Ectodermal cell (in vitro differentiated cells): ENCODE data around the gene LRRC17.
"Not testable (repeated sequence)": the region's sequence is repeated elsewhere in the genome, so short reads cannot be mapped to it uniquely, and the experiment has no call there.

ENCODE experiments used
- H3K27ac ChIP-seq: 2 replicates; pipeline ENCODE4 v1.7.0; 2013; ENCODE audit warnings: mild to moderate bottlenecking, low read depth, low read length; ENCODE audit not compliant: insufficient read depth, poor library complexity, severe bottlenecking
- H3K27me3 ChIP-seq: 2 replicates; pipeline ENCODE4 v1.7.0; 2013; ENCODE audit warnings: mild to moderate bottlenecking, low read length; ENCODE audit not compliant: insufficient read depth, control insufficient read depth, poor library complexity, severe bottlenecking
- H3K36me3 ChIP-seq: one replicate; pipeline ENCODE4 v1.7.0; 2013; ENCODE audit warnings: low read length; ENCODE audit not compliant: control insufficient read depth, insufficient read depth
- H3K4me1 ChIP-seq: one replicate; pipeline ENCODE4 v1.7.0; 2013; ENCODE audit warnings: low read length; ENCODE audit not compliant: control insufficient read depth, insufficient read depth
- H3K4me3 ChIP-seq: 2 replicates; pipeline ENCODE4 v1.7.0; 2013; ENCODE audit warnings: low read depth, low read length, control low read depth; ENCODE audit not compliant: insufficient read depth
- H3K9me3 ChIP-seq: 2 replicates; pipeline ENCODE4 v1.7.0; 2013; ENCODE audit warnings: mild to moderate bottlenecking, low read length, moderate library complexity; ENCODE audit not compliant: control insufficient read depth
- WGBS, 2 experiments: methylation state at CpG; one replicate each; pipeline ENCODE4 v1.1.7; 2013; ENCODE audit warnings: missing lambda C conversion rate in 2 of 2; 5-methylcytosine and 5-hydroxymethylcytosine counted together

LRRC17 gene

DNA sequence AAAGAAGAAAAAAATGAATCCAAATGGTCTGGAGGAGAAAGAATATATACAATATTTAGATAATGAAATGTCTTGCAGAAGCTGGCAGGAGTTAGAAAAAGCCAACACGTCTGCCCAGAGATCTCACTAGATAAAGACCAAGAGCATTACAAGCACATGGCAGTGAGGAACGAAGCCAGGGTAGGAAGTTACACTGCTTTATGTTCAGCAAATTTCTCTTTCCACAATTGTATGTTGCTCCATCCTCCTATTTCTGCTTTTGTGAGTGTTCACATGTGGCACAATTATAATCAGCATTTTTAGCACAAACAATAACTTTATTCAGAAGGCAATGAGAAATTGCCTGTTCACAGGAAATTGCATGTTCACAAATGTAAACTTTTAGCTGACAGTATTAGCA lies 53.7 kb downstream of the LRRC17 start:
- Histone ChIP-seq H3K4me3 (no peak overlapping the region), H3K27me3 (no peaks in the 10 kb centered on the region), H3K4me1 (no peaks in the 10 kb centered on the region), H3K9me3 (no peaks in the 10 kb centered on the region), H3K27ac (no peak overlapping the region), H3K36me3 (no peaks in the 10 kb centered on the region)
- 90 to 96% methylated on average over 2 of the region's 2 CpGs for WGBS, 2 experiments

DNA sequence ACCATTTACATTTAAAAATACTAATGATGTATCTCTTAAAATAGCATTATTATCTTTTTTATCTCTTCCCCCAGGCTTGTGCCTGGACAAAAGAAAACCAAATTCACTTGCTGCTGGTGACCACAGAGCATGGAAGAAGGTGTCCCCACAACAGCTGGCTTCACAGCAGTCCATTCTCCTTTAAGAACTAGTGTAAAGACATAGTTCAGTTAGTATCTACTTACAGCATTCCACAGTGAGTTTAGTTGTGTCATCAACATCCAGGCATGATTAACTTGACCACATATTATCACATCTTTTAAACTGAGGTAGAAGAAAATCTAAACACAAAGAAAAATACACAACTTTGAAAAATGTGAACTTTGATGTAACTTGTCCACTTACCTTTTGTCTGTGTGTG lies 55.0 kb downstream of the LRRC17 start:
- no peak overlapping the region for H3K27ac ChIP-seq

DNA sequence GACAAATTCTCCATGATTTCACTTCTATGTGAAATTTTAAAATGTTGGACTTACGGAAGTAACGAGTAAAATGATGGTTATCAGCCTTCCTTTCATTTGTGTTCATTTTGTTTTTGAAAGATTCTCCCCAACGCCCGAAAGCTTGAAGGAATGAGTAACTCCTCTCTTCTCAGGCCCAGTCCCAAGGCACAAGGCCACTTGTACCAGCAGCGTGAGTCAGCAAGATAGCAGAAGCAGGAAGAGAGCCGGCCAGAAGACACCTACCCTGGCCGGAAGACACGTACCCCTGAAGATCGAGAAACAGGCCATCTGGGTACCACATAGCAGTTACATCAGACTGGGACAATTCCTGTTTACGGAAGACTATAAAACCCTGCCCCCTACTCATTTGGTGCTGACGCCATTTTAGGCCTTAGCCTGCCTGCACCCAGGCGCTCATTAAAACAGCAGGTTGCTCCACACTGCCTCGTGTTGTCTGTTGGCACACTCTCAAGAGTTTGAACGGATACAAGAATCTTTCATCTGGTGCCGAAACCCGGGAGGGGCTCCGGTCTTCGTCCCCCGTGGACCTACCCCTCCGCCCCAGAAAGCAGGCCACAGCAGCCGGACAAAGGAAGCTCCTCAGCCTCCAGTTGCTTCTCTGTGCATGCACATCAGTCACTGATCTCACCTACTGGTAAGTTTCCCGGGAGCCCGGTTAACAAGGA lies 60.4 kb downstream of the LRRC17 start:
- Histone ChIP-seq H3K27me3 (no peaks in the 10 kb centered on the region), H3K4me3 (no peak overlapping the region), H3K27ac (no peak overlapping the region), H3K36me3 (no peaks in the 10 kb centered on the region), H3K4me1 (no peaks in the 10 kb centered on the region), H3K9me3 (no peaks in the 10 kb centered on the region)
- WGBS, 2 experiments = 95 to 97% methylated on average over 23 of the region's 23 CpGs

More for the DNA sequence above, 55.0 kb downstream of the LRRC17 start:
- H3K27me3 ChIP-seq = no peaks in the 10 kb centered on the region
- H3K4me1 ChIP-seq = no peaks in the 10 kb centered on the region
- no peak overlapping the region for H3K4me3 ChIP-seq
- no peaks in the 10 kb centered on the region for H3K36me3 ChIP-seq
- no peaks in the 10 kb centered on the region for H3K9me3 ChIP-seq

DNA sequence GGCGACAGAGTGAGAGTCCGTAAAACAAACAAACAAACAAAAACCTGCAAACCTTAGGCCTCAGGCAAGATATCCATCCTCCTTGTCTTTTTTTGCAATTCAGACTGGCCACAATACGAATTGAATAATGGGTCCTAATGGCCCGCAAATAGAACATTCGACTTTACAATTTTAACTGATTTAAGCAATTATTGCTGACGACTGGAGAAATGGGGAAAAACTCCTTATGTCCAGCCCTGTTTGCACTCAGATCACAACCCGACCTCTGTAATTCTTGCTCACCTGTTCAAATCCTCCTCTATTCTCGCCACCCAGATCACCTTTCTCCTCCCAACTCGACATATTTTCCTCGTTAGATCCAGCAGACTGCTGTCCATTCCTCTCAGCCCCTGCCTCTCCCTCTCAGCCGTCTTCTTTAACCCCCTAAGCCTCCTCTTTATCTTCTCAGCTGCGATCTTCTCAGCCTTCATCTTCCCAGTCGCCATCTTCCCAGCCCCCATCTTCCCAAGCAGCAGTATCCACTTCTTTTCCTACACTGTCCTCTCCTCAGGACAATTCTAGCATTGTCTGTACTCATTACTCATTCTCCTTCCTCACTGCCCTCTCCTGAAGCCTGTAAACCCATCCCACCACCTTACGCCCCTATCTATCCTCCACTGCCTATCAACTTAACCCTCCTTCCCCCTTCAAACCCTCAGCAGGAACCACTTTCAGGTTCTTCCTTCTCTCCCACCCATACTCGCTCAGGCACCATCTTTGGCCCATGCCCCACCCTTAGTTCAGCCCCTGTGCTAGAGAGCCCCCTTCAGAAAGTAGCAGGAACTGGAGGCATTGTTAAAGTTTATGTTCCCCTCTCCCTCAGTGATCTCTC lies 61.8 kb downstream of the LRRC17 start:
- Histone ChIP-seq H3K36me3 (no peaks in the 10 kb centered on the region), H3K9me3 (no peaks in the 10 kb centered on the region), H3K27me3 (no peaks in the 10 kb centered on the region), H3K4me1 (no peaks in the 10 kb centered on the region), H3K4me3 (no peak overlapping the region), H3K27ac (no peak overlapping the region)
- 92 to 94% methylated on average over 15 of the region's 15 CpGs for WGBS, 2 experiments

DNA sequence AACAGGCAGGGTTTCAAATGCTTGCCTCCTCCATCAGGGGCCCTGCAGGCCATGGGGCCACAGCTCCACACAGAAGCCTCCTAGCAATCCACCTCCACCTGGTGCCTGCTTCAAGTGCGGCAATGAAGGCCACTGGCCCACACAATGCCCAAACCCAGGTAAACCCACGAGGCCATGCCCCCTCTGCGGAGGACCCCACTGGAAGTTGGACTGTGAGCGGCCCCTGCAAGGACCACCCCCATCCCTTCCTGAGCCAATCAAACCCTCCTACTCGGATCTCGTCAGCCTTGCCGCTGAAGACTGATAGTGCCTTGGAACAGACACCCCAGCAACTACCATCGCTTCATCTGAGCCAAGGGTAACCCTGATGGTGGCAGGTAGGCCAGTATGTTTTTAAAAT lies 63.1 kb downstream of the LRRC17 start:
- WGBS, 2 experiments = 90% methylated on average over 8 of the region's 8 CpGs
- Histone ChIP-seq H3K27me3 (no peaks in the 10 kb centered on the region), H3K27ac (no peak overlapping the region)

DNA sequence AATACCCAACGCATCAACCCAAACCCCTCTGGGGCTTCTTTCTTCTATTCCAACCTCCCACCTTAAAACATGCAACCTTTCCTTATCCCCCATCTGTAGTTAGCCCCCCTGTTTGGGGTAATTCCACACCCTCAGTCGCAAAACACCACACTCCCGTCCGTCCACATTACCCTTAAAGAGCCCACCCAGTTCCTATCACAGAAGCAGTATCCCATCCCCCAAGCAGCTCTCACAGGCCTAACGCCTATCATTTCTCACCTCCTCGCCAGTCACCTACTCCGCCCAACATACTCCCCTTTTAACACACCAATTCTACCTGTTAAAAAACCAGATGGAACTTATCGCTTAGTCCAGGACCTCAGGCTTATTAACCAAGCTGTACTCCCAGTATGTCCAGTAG lies 63.7 kb downstream of the LRRC17 start:
- H3K27me3 ChIP-seq = no peaks in the 10 kb centered on the region
- H3K4me1 ChIP-seq = no peaks in the 10 kb centered on the region
- no peaks in the 10 kb centered on the region for H3K9me3 ChIP-seq
- H3K4me3 ChIP-seq = no peak overlapping the region
- no peaks in the 10 kb centered on the region for H3K36me3 ChIP-seq
- no peak overlapping the region for H3K27ac ChIP-seq
- WGBS, 2 experiments = 87% methylated on average over 8 of the region's 8 CpGs

More for the DNA sequence above, 63.1 kb downstream of the LRRC17 start:
- no peaks in the 10 kb centered on the region for H3K4me1 ChIP-seq
- no peak overlapping the region for H3K4me3 ChIP-seq
- H3K36me3 ChIP-seq = no peaks in the 10 kb centered on the region
- H3K9me3 ChIP-seq = no peaks in the 10 kb centered on the region

DNA sequence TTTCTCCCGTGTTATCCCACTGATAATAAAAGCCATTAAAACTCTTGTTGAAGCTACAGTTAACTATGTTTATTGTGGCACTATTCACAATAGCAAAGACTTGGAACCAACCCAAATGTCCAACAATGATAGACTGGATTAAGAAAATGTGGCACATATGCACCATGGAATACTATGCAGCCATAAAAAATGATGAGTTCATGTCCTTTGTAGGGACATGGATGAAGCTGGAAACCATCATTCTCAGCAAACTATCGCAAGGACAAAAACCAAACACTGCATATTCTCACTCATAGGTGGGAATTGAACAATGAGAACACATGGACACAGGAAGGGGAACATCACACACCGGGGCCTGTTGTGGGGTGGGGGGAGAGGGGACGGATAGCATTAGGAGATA lies 64.8 kb downstream of the LRRC17 start:
- not testable (repeated sequence) for H3K27ac ChIP-seq, H3K4me1 ChIP-seq, H3K4me3 ChIP-seq, H3K36me3 ChIP-seq, H3K27me3 ChIP-seq, H3K9me3 ChIP-seq
- 71 to 77% methylated on average over 2 to 3 of the region's 4 CpGs for WGBS, 2 experiments

DNA sequence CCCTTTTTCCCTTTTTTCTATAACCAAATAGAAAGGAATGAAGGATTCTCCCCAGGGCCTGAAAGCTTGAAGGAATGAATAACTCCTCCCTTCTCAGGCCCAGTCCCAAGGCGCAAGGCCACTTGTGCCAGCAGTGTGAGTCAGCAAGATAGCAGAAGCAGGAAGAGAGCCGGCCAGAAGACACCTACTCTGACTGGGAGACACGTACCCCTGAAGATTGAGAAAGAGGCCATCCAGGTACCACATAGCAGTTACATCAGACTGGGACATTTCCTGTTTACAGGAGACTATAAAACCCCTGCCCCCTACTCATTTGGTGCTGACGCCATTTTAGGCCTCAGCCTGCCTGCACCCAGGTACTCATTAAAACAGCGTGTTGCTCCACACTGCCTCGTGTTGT lies 65.5 kb downstream of the LRRC17 start:
- Histone ChIP-seq H3K9me3 (no peaks in the 10 kb centered on the region), H3K36me3 (no peaks in the 10 kb centered on the region), H3K4me1 (no peaks in the 10 kb centered on the region), H3K27ac (no peak overlapping the region), H3K27me3 (no peaks in the 10 kb centered on the region), H3K4me3 (no peak overlapping the region)
- 87 to 95% methylated on average over 6 of the region's 6 CpGs for WGBS, 2 experiments

DNA sequence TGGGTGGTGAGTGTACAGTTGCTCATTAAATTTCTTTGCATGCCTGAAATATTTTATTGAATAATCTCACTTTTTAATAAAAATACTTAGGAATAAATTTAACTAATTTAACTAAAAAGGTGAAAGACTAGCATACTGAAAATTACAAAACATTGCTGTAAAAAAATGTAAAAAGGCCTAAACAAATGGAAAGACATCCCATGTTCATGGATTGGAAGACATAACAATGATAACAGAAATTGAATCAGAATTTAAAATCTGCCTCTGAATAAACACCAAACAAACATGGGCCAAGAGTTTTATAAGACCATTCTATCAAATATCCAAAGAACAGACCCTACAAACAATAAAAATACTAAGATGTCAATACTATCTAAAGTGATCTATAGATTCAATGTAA lies 66.9 kb downstream of the LRRC17 start:
- Histone ChIP-seq H3K4me3 (no peak overlapping the region), H3K4me1 (no peaks in the 10 kb centered on the region), H3K9me3 (no peaks in the 10 kb centered on the region), H3K27me3 (no peaks in the 10 kb centered on the region), H3K27ac (no peak overlapping the region), H3K36me3 (no peaks in the 10 kb centered on the region)

DNA sequence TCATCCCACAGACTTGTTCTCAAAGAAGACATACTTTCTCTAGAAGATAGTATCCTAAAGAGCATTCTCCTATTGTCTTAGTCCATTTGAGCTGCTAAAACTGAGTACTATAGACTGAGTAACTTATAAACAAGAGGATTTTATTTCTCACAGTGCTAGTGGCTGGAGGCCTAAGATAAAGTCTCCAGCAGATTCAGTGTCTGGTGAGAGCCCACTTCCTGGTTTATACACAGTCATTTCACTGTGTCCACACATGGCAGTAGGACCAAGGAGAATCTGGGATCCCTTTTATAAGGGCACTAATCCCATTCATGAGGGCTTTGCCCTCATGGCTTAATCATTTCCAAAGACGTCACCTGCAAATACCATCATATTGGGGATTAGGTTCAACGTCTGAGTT lies 68.7 kb downstream of the LRRC17 start:
- WGBS, 2 experiments = 95 to 98% methylated on average over 2 of the region's 2 CpGs
- H3K9me3 ChIP-seq = no peaks in the 10 kb centered on the region
- H3K27me3 ChIP-seq = no peaks in the 10 kb centered on the region
- no peaks in the 10 kb centered on the region for H3K36me3 ChIP-seq
- no peaks in the 10 kb centered on the region for H3K4me1 ChIP-seq
- H3K27ac ChIP-seq = no peak overlapping the region
- H3K4me3 ChIP-seq = no peak overlapping the region
